HG03439 (cell line): ENCODE measurements around the gene NEK2.
"Not testable (repeated sequence)": the region's sequence is repeated elsewhere in the genome, so short reads cannot be mapped to it uniquely, and the experiment has no call there.

ENCODE experiments used
- ATAC-seq: cut with Tn5 transposase; IDR thresholded peaks from one replicate; pipeline ENCODE4 v1.9.1; 2021; ENCODE audit warnings: mild to moderate bottlenecking, moderate library complexity; ENCODE audit not compliant: unreplicated experiment

Gene NEK2

DNA sequence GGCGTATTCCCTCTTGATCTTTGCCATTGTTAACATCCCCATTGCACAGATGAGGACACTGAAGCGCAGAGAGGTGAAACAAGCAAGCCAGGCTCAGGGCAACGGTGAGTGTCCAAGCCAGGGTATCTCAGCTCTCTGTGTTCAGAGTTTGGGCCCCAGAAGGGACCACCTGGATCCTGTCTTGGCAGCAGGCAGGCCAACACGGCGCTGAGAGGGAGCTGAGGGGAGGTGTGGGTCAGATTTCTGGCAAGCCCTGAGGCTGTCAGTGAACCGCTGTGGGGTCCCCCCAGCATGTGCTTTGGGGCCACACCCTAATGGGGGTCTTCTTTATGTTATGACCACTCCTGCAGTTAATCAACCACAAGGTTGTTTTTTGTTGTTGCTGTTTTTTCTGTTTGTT is 23.1 kb downstream of the NEK2 start:
- no peak for ATAC-seq

DNA sequence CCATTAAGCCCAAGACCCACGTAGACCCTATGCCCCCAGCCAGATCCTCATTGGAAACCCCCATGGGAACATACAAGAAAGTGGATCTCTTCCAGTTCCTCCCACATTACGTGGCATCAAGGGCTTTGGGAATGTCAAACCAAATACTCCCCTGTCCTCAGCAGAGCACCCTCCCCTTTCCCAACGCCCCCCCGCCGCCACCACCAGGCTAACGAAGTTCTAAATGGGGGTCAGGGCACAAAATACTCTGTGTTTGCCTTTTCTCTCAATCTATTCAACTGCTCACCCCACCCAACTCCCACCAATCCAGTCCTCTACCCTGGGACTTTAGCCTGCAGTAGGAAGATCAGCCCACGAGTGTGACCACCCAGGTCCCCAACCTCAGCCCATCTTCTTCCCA is 24.5 kb downstream of the NEK2 start:
- no peak for ATAC-seq

DNA sequence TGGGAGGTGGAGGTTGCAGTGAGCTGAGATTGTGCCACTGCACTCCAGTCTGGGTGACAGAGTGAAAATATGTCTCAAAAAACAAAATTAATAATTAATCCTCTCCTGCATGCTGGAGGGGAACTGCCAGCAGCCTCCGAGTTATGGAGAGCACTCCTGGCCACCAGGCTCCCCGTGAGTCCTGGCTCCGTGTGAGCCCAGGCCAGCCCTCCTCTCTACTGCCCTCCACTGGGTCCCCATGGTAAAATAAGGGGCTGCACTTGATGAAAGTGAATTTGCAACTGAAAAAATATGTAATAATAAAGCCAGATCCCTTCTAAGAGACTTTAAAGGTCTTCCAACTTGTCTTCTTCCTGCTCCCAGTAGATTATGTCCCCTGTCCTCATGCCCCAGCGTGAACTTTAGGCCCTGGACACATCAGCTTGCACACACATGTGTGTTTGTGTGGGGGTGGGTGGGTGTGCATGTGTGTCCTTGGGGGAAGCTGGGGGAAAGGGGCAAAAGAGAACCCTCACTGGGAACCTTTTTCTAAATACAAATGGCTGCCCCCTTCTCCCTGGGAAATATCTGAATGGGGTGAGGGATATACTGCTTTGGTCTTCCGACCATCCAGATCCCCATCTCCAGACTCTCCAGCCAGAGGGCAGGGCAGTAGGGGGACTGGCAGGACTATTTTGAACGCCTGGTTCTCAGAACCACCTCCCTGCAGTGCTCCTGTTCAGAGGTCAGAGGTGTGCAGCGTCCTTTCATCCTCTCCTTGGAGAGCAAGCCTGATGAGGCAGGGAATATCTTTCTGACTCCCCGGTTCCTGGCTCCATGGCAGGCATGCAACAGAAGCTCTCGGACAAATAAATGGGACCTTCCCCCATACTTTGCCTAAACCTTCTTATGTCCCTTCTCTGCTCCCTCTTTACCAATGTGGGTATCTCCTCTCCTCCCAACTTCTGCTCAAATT is 26.2 kb downstream of the NEK2 start:
- ATAC-seq, result no peak

DNA sequence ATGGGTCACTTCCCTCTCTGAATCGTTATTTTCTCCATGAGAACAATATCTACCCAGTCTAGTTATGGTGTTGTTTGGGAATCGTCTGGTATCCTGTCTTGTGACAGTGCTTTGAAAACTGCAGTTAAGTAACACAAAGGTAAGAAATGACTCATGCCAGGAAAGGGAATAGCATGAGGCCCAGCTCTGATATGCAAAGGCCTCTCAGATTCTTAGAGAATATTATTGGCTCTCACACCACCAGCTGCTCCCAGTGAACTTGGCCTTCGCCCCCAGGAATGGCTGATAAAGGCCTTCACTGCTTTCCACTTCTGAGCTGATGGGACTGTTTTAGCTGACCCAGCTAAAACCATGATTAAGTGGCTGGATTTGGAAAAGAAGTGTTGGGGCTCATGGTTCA is 27.1 kb downstream of the NEK2 start:
- no peak for ATAC-seq

DNA sequence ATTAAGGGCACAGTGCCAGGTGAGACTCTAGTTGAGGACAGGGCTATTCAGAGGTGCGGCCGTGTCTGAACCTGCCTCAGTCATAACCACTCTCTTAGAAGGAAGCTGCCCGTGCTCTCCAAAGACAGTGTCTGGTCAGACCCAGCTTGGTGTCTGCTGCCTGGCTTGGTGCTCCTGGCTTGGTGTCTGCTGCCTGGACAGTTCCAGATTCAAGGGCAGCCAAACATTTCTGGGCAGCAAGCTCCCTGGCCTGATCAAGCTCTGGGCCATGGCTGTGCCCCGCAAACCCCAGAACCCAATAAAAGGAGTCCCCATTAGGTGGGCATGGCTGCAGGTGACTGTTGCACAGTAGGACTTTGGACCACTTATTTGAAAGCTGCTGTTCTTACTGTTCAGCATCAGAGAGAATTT is 27.7 kb downstream of the NEK2 start:
- no peak for ATAC-seq

GRCh38 chr1:211646566-211646965 is 28.9 kb downstream of the NEK2 start:
- ATAC-seq, result no peak

DNA sequence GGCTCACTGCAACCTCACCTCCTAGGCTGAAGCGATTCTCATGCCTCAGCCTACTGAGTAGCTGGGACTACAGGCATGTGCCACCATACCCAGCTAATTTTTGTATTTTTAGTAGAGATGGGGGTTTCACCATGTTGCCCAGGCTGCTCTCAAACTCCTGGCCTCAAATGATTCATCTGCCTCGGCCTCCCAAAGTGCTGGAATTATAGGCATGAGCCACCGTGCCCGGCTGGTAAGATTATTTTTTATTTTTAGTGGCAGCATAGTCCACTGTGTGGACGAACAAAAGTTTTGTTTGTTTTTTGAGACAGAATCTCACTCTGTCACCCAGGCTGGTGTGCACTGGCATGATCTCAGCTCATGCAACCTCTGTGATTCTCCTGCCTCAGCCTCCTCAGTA is 29.8 kb downstream of the NEK2 start:
- ATAC-seq, result not testable (repeated sequence)

DNA sequence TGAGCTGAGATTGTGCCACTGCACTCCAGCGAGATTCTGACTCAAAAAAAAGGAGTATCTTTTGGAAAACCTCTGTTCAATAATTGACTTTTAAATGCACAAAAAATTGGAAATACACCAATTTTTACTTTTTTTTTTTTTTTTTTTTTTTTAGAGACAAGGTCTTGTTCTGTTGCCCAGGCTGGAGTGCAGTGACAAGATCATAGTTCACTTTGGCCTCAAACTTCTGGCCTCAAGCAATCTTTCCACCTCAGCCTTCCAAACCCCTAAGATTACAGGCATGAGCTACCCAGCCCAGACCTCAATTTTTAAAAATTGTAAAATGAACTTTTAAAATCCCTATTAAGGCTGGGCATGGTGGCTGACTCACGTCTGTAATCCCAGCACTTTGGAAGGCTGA is 30.8 kb downstream of the NEK2 start:
- no peak for ATAC-seq

GRCh38 chr1:211643324-211644212 is 31.9 kb downstream of the NEK2 start:
- no peak for ATAC-seq

DNA sequence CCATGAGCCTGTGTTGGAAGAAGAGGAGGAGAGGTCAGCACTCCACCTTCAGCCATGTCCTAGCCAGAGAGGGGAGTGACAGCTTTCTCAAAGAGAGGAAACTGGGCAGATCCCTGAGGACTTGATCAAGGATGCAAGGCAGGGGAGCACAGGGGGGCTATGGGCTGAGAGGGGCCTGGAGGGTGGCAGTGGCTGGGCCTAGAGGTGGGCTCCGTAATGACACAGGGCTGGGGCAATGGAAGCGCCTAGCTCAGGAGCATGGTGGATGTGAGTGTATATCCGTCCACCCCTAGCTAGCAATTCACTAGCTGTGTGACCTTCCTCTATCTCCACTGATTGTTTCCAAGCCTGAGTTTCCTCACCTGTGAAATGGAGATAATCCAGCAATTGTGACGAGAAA is 32.6 kb downstream of the NEK2 start:
- ATAC-seq, result no peak

DNA sequence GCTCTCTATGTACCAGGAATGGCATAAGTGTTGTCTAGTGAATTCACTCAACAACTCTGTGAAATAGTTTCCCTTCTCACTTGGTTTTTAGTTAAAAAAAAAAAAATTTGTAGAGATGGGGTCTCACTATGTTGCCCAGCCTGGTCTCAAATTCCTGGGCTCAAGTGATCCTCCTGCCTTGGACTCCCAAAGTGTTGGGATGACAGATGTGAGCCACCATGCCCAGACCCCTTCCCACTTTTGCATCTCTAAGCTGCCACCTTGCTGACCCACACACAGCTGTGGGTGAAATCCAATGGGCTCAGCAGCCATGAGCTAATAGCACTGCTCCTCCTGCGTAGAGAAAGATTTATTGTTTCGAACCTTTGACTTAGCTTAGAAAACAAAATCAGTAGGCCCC is 33.5 kb downstream of the NEK2 start:
- ATAC-seq, result no peak

DNA sequence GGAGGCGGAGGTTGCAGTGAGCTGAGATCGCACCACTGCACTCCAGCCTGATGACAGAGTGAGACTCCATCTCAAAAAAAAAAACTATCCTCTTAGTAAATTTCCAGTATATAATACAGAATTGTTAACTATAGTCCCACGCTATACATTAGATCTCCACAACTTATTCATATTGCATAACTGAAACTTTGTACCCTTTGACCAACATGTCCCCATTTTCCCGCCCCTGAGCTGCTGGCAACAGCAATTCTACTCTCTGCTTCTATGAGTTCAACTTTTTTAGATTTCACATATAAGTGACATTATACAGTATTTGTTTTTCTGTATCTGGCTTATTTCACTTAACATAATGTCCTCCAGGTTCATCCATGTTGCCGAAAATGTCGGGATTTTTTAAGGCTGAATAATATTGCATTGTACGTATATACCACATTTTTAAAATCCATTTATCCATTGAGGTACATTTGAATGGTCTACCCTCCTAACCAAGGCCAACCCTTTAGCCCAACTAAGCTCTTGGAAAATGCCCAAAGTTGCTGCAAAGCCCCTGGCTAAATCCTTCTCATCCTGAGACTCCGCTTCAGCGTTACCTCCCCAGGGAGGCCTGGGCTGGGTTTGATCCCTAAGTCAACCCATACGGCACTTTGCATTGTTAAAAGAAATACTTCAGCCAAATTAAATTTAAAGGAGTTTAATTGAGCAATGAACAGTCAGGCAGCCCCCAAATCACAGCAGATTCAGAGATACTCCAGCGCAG is 34.2 kb downstream of the NEK2 start:
- no peak for ATAC-seq

DNA sequence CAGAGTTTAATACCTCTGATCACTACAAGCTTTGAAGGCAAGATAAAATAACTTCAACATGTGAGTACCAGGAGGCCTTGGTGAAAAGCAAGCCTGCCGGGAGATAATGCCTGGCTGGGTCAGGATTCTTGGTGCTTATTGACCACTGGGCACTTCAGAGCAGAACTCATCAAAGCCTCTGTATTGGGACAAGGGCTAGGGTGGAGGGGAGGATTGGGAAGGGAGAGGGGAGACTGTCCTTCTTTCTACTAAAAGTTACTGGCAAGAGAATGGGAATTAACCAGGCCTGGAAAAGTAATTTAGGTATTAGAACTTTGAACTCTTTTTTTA is 35.2 kb downstream of the NEK2 start:
- no peak for ATAC-seq

- no peak for ATAC-seq
Observed at GRCh38 chr1:211639475-211640300, 35.7 kb downstream of the NEK2 start.

DNA sequence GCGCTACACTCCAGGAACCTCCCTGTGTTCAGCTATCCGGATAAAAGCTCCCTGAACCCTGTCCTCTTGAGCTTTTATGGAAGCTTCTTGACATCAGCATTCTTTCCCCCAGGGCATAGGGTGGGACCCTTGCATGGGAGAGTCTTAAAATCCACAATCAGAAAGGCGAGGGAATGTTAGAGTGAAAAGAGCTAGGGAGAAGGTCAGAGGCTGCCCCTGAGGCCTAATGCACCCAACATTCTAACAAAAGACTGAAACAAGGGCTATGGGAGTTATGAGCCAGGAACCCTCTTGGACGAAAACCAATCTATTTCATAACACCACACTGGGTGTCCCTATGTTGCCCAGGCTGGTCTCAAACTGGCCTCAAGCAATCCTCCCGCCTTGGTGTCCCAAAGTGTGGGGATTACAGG is 36.7 kb downstream of the NEK2 start:
- ATAC-seq, result no peak

GRCh38 chr1:211638246-211638645 is 37.2 kb downstream of the NEK2 start:
- ATAC-seq, result no peak

- ATAC-seq, result no peak
Observed at GRCh38 chr1:211637066-211637465, 38.4 kb downstream of the NEK2 start.

DNA sequence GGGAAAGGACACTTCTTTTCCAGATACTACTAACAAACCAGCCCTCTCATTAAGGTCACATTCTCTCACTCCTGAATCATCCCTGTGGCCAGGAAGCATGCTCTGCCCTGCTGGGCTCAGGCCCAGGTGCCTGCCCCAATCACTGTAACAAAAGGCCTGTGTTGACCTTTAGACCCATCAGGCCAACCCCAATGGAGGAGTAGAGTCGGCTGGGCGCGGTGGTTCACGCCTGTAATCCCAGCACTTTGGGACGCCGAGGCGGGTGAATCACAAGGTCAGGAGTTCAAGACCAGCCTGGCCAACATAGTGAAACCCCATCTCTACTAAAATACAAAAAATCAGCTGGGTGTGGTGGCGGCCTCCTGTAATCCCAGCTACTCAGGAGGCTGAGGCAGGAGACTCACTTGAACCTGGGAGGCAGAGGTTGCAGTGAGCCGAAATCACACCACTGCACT is 38.8 kb downstream of the NEK2 start:
- not testable (repeated sequence) for ATAC-seq

DNA sequence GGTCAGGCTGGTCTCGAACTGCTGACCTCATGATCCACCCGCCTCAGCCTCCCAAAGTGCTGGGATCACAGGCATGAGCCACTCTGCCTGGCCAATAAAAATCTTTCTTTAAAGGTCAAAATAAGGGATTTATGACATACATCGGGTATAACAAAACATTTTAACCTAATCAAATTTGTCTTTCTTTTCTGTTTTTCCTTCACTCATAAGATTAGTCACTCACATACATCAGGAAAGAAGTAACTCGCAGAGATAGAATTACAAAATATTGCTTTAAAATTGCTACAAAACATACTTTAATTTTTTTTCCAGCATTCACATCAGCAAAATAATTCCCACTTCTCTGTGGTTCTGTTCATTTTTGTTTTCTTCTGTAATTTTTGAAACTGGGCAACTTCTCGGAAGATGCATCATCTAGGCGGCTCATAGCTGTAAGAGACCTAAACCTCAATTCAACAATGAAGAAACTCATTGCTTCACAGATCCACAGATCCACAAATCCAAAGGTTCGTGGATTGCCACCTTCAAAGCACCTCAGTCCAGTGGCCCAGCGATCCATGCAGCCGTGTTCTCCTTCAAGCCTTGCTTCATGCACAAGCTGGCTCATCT is 39.7 kb downstream of the NEK2 start:
- no peak for ATAC-seq

DNA sequence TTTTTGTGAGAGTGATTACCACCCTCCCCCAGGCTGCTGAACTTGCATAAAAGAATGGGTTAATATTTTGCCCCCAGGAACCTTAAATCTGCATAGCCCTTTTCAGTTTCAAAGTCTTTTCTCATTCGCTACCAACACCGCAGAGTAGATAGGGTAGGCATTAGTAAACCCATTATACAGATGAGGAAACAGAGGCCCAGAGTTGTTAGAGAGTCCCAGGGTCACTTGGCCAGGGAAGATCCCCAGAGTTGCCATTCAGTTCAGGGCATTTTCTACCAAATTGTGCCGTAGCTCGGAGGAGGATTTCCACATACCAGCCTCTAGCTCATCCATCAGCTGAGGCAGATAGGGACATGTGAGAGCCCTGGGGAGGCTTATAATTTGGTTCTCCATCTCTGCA is 40.5 kb downstream of the NEK2 start:
- ATAC-seq, result no peak
